GM10248 (cell line): ENCODE measurements around the gene IMPACT.

Experiments
- CTCF ChIA-PET: fragments of 300-600 bp; sonication (Branson Sonifier 250); formaldehyde crosslinking; extraction: SDS; loops from one replicate; lab custom pipeline; 2021; ENCODE audit warnings: antibody characterized with exemption; lab: Yijun Ruan, JAX
- POLR2A ChIA-PET: fragments of 350-650 bp; sonication (Branson Sonifier 250); formaldehyde crosslinking; extraction: SDS; loops from one replicate; lab custom pipeline; 2020; ENCODE audit warnings: antibody characterized with exemption; lab: Yijun Ruan, JAX
- DNase-seq: peaks from one replicate; pipeline ENCODE4 v3.0.0; 2012; ENCODE audit errors: extremely low spot score
- CTCF ChIP-seq: IDR thresholded peaks from 2 replicates; pipeline ENCODE4 v1.5.1; 2012; ENCODE audit warnings: mild to moderate bottlenecking, low read depth; ENCODE audit errors: extremely low read depth, missing control alignments, control extremely low read depth

Gene IMPACT

GRCh38 chr18:24465486-24465885, 39.0 kb downstream of the IMPACT start:
- DNase-seq = no peak
- ChIA-PET CTCF (interaction anchor here (1.0 kb wide), 1 partner anchor 22 kb away, joined by 3 read pairs; no protein-coding TSS in a partner anchor), POLR2A (no interaction called here)
- TF ChIP-seq CTCF = no peak

- no peak for DNase-seq
- CTCF ChIA-PET = interaction anchor here (1.0 to 1.3 kb wide), 3 partner anchors 19 to 47 kb away, joined by 3 to 4 read pairs (median 3); no protein-coding TSS in a partner anchor
- TF ChIP-seq CTCF = no peak
- POLR2A ChIA-PET = no interaction called here
Measured at GRCh38 chr18:24466771-24467170, 40.3 kb downstream of the IMPACT start.

- no peak for DNase-seq
Measured at GRCh38 chr18:24470022-24470618, 43.6 kb downstream of the IMPACT start.

GRCh38 chr18:24470805-24471204, 44.3 kb downstream of the IMPACT start:
- no peak for TF ChIP-seq CTCF
- POLR2A ChIA-PET = no interaction called here
- CTCF ChIA-PET = interaction anchor here (2.7 kb wide), 1 partner anchor 17 kb away, joined by 10 read pairs; no protein-coding TSS in a partner anchor
- DNase-seq = no peak

More at GRCh38 chr18:24470022-24470618, 43.6 kb downstream of the IMPACT start:
- ChIA-PET POLR2A (no interaction called here), CTCF (interaction anchor here (2.7 kb wide), 1 partner anchor 18 kb away, joined by 10 read pairs; no protein-coding TSS in a partner anchor)
- no peak for TF ChIP-seq CTCF

- CTCF ChIA-PET = interaction anchor here (2.7 kb wide), 1 partner anchor 15 kb away, joined by 10 read pairs; no protein-coding TSS in a partner anchor
Measured at GRCh38 chr18:24472591-24472990, 46.1 kb downstream of the IMPACT start.

GRCh38 chr18:24474406-24474805, 47.9 kb downstream of the IMPACT start:
- ChIA-PET POLR2A (no interaction called here), CTCF (interaction anchor here (0.9 to 1.7 kb wide), 4 partner anchors 30 to 252 kb away, joined by 3 read pairs; no protein-coding TSS in a partner anchor)
- TF ChIP-seq CTCF = no peak
- no peak for DNase-seq

More at GRCh38 chr18:24472591-24472990, 46.1 kb downstream of the IMPACT start:
- no peak for DNase-seq
- POLR2A ChIA-PET = no interaction called here
- TF ChIP-seq CTCF = no peak
